H4 (cell line): ENCODE measurements around the gene SBDS. TPM values are rescaled to one million over a fixed set of nuclear protein-coding genes. Genes with fewer than 3 reads are reported as not detected.
A peak's percentile ranks its signal among the peaks of the same experiment; 100 is the strongest.
"Not testable (repeated sequence)": the region's sequence is repeated elsewhere in the genome, so short reads cannot be mapped to it uniquely, and the experiment has no call there.

ENCODE experiments used
- DNase-seq: peaks from one replicate; pipeline ENCODE4 v3.0.0-alpha.2; 2015; ENCODE audit warnings: low spot score
- total RNA-seq: library from RNA; depleted of rRNA; stranded (reverse); fragments of >200 nt; shearing (Covaris generic); gene quantifications from 2 replicates; pipeline ENCODE4 v1.2.3, GENCODE V29; 2014; rRNA removed

Gene SBDS
- total RNA-seq: 62.8 and 76.6 TPM in 2 replicates

GRCh38 chr7:66995050-66995776 is at the start of gene SBDS:
Gene SBDS, minus strand, starts transcription at chr7:66995586. Its CDS starts 169 bp downstream, at chr7:66995417.
- peak; percentile 99 for DNase-seq

GRCh38 chr7:67043559-67043930 is 48.2 kb upstream of the SBDS start:
- DNase-seq: peak; percentile 37

- DNase-seq: peak; percentile 91
These were observed 47.6 kb upstream of the SBDS start for GRCh38 chr7:67042781-67043558.

- not testable (repeated sequence) for DNase-seq
These were observed 45.4 kb upstream of the SBDS start for GRCh38 chr7:67040832-67041231.

- not testable (repeated sequence) for DNase-seq
These were observed 41.3 kb upstream of the SBDS start for GRCh38 chr7:67036432-67037395.

- DNase-seq: no peak
These were observed 37.9 kb upstream of the SBDS start for GRCh38 chr7:67033251-67033650.

- DNase-seq: not testable (repeated sequence)
These were observed 36.3 kb upstream of the SBDS start for GRCh38 chr7:67031685-67032084.

- DNase-seq: not testable (repeated sequence)
These were observed 30.1 kb upstream of the SBDS start for GRCh38 chr7:67025459-67025858.

- no peak for DNase-seq
These were observed 27.1 kb upstream of the SBDS start for GRCh38 chr7:67022511-67022910.

GRCh38 chr7:67021260-67021659 is 25.9 kb upstream of the SBDS start:
- DNase-seq: no peak

GRCh38 chr7:67019562-67020390 is 24.4 kb upstream of the SBDS start:
- DNase-seq: no peak

GRCh38 chr7:67018940-67019339 is 23.6 kb upstream of the SBDS start:
- DNase-seq: no peak

GRCh38 chr7:67017971-67018370 is 22.6 kb upstream of the SBDS start:
- not testable (repeated sequence) for DNase-seq

GRCh38 chr7:67014076-67014622 is 18.8 kb upstream of the SBDS start:
- DNase-seq: not testable (repeated sequence)

- not testable (repeated sequence) for DNase-seq
These were observed 14.3 kb upstream of the SBDS start for GRCh38 chr7:67009677-67010076.

GRCh38 chr7:67008260-67008659 is 12.9 kb upstream of the SBDS start:
- no peak for DNase-seq

- DNase-seq: no peak
These were observed 11.6 kb upstream of the SBDS start for GRCh38 chr7:67006965-67007364.

- not testable (repeated sequence) for DNase-seq
These were observed 8.8 kb upstream of the SBDS start for GRCh38 chr7:67004145-67004544.

GRCh38 chr7:67000601-67001258 is 5.3 kb upstream of the SBDS start:
- DNase-seq: peak; percentile 29
